Mucosa of rectum (tissue), 2 donors: Measurements from ENCODE around the gene EFEMP1.

Experiments used
- H3K27ac ChIP-seq, 2 donors: one replicate each; pipeline ENCODE4 v1.7.0; 2013; ENCODE audit warnings: inconsistent platforms in 2 of 2, low read depth in 2 of 2, low read length in 2 of 2
- H3K27me3 ChIP-seq, 2 donors: one replicate each; pipeline ENCODE4 v1.7.0; 2013; ENCODE audit warnings: low read length in 2 of 2; ENCODE audit not compliant: control insufficient read depth in 2 of 2, insufficient read depth in 2 of 2
- H3K36me3 ChIP-seq, 2 donors: one replicate each; pipeline ENCODE4 v1.7.0; 2013; ENCODE audit warnings: low read length in 2 of 2; ENCODE audit not compliant: control insufficient read depth in 2 of 2, insufficient read depth in 2 of 2
- H3K4me1 ChIP-seq, 2 donors: one replicate each; pipeline ENCODE4 v1.7.0; 2013; ENCODE audit warnings: low read length in 2 of 2, mild to moderate bottlenecking in 1 of 2; ENCODE audit not compliant: control insufficient read depth in 2 of 2, insufficient read depth in 2 of 2
- H3K4me3 ChIP-seq, 2 donors: one replicate each; pipeline ENCODE4 v1.7.0; 2013; ENCODE audit warnings: low read length in 2 of 2
- H3K9ac ChIP-seq, 2 donors: one replicate each; pipeline ENCODE4 v1.7.0; 2013; ENCODE audit warnings: low read length in 2 of 2, low read depth in 1 of 2, mild to moderate bottlenecking in 1 of 2
- H3K9me3 ChIP-seq, 2 donors: one replicate each; pipeline ENCODE4 v1.7.0; 2013; ENCODE audit warnings: low read length in 2 of 2; ENCODE audit not compliant: control insufficient read depth in 2 of 2
- donor health status: healthy.
- donor health status: Normal muscosa, but diverticular disease.

Gene EFEMP1

GRCh38 chr2:55923091-55923981 is at the start of gene EFEMP1:
Gene EFEMP1 (minus strand): TSS chr2:55923782. CDS start chr2:55922440, 1,342 bp downstream.
- peak within 1 kb of the TSS in 1 of 2 donors; percentile 11 for H3K27ac ChIP-seq
- no peaks in the 10 kb centered on the region for H3K4me1 ChIP-seq
- peak within 1 kb of the TSS; percentile 4 to 51 for H3K9ac ChIP-seq
- H3K9me3 ChIP-seq: no peaks in the 10 kb centered on the region
- peak within 1 kb of the TSS; percentile 55 to 69 for H3K4me3 ChIP-seq
- peaks cover 6 to 13% of the 10 kb centered on the region in 2 donors for H3K27me3 ChIP-seq
- H3K36me3 ChIP-seq: no peaks in the 10 kb centered on the region

GRCh38 chr2:55970500-55970899 is 46.9 kb upstream of the EFEMP1 start:
- Histone ChIP-seq H3K27ac (no peak overlapping the region), H3K27me3 (no peaks in the 10 kb centered on the region), H3K9ac (no peak overlapping the region), H3K4me1 (no peaks in the 10 kb centered on the region), H3K4me3 (no peak overlapping the region), H3K9me3 (no peaks in the 10 kb centered on the region), H3K36me3 (no peaks in the 10 kb centered on the region)

GRCh38 chr2:55968941-55969340 is 45.4 kb upstream of the EFEMP1 start:
- Histone ChIP-seq H3K27me3 (no peaks in the 10 kb centered on the region), H3K27ac (no peak overlapping the region), H3K36me3 (no peaks in the 10 kb centered on the region), H3K9me3 (no peaks in the 10 kb centered on the region), H3K9ac (no peak overlapping the region), H3K4me1 (no peaks in the 10 kb centered on the region), H3K4me3 (no peak overlapping the region)

GRCh38 chr2:55966401-55967118 is 43.0 kb upstream of the EFEMP1 start:
- Histone ChIP-seq H3K4me1 (no peaks in the 10 kb centered on the region), H3K9me3 (no peaks in the 10 kb centered on the region), H3K4me3 (no peak overlapping the region), H3K36me3 (no peaks in the 10 kb centered on the region), H3K27ac (no peak overlapping the region), H3K27me3 (no peaks in the 10 kb centered on the region), H3K9ac (no peak overlapping the region)

- H3K4me1 ChIP-seq: no peaks in the 10 kb centered on the region
- H3K4me3 ChIP-seq: no peak overlapping the region
- no peaks in the 10 kb centered on the region for H3K9me3 ChIP-seq
- no peak overlapping the region for H3K9ac ChIP-seq
- H3K36me3 ChIP-seq: no peaks in the 10 kb centered on the region
- H3K27me3 ChIP-seq: no peaks in the 10 kb centered on the region
- no peak overlapping the region for H3K27ac ChIP-seq
Measured at GRCh38 chr2:55965966-55966365, 42.4 kb upstream of the EFEMP1 start.

- H3K9ac ChIP-seq: no peak overlapping the region
- H3K4me1 ChIP-seq: no peaks in the 10 kb centered on the region
- no peaks in the 10 kb centered on the region for H3K27me3 ChIP-seq
- no peaks in the 10 kb centered on the region for H3K9me3 ChIP-seq
- no peaks in the 10 kb centered on the region for H3K36me3 ChIP-seq
- H3K4me3 ChIP-seq: no peak overlapping the region
- no peak overlapping the region for H3K27ac ChIP-seq
Measured at GRCh38 chr2:55965276-55965675, 41.7 kb upstream of the EFEMP1 start.

GRCh38 chr2:55962915-55963314 is 39.3 kb upstream of the EFEMP1 start:
- H3K27me3 ChIP-seq: no peaks in the 10 kb centered on the region
- no peak overlapping the region for H3K4me3 ChIP-seq
- no peak overlapping the region for H3K27ac ChIP-seq
- H3K36me3 ChIP-seq: no peaks in the 10 kb centered on the region
- H3K4me1 ChIP-seq: peaks cover 3 to 6% of the 10 kb centered on the region in 2 donors
- H3K9ac ChIP-seq: no peak overlapping the region
- H3K9me3 ChIP-seq: no peaks in the 10 kb centered on the region

GRCh38 chr2:55961318-55961911 is 37.8 kb upstream of the EFEMP1 start:
- H3K9ac ChIP-seq: no peak overlapping the region

GRCh38 chr2:55958756-55959155 is 35.2 kb upstream of the EFEMP1 start:
- H3K9ac ChIP-seq: no peak overlapping the region
- H3K4me1 ChIP-seq: peaks cover 3 to 8% of the 10 kb centered on the region in 2 donors
- H3K36me3 ChIP-seq: no peaks in the 10 kb centered on the region
- no peak overlapping the region for H3K27ac ChIP-seq
- no peak overlapping the region for H3K4me3 ChIP-seq
- no peaks in the 10 kb centered on the region for H3K9me3 ChIP-seq
- H3K27me3 ChIP-seq: no peaks in the 10 kb centered on the region

More at GRCh38 chr2:55961318-55961911, 37.8 kb upstream of the EFEMP1 start:
- H3K4me3 ChIP-seq: no peak overlapping the region
- H3K27ac ChIP-seq: no peak overlapping the region
- peaks cover 3 to 8% of the 10 kb centered on the region in 2 donors for H3K4me1 ChIP-seq
- no peaks in the 10 kb centered on the region for H3K36me3 ChIP-seq
- no peaks in the 10 kb centered on the region for H3K9me3 ChIP-seq
- no peaks in the 10 kb centered on the region for H3K27me3 ChIP-seq

- Histone ChIP-seq H3K9ac (no peak overlapping the region), H3K27me3 (no peaks in the 10 kb centered on the region), H3K27ac (no peak overlapping the region), H3K4me1 (peaks cover 3 to 8% of the 10 kb centered on the region in 2 donors), H3K4me3 (no peak overlapping the region), H3K36me3 (no peaks in the 10 kb centered on the region), H3K9me3 (no peaks in the 10 kb centered on the region)
Measured at GRCh38 chr2:55957142-55957541, 33.6 kb upstream of the EFEMP1 start.
